Astrocyte of the spinal cord (primary cell): Measurements from ENCODE around the gene ADARB2.

Source experiments
- DNase-seq: peaks from one replicate; pipeline ENCODE4 v3.0.0; 2011; ENCODE audit warnings: low read depth, low spot score
- H3K4me3 ChIP-seq: 2 replicates; pipeline ENCODE4 v1.5.1; 2011; ENCODE audit warnings: low read depth, mild to moderate bottlenecking, low read length, moderate library complexity
- CTCF ChIP-seq: IDR thresholded peaks from 2 replicates; pipeline ENCODE4 v1.5.1; 2012; ENCODE audit warnings: low read depth, mild to moderate bottlenecking, low read length, inconsistent platforms
- in situ Hi-C: cut with HindIII; loops from 2 replicates; pipeline ENCODE4 v1.10.0; 2017; ENCODE audit warnings: low sequenced_read_pairs

Gene ADARB2

GRCh38 chr10:1247598-1248261, 489.6 kb downstream of the ADARB2 start:
- no peak for DNase-seq
- no peak for TF ChIP-seq CTCF
- no peak overlapping the region for H3K4me3 ChIP-seq
- in situ Hi-C loops, result no loop called here

GRCh38 chr10:1244493-1244892, 492.8 kb downstream of the ADARB2 start:
- no peak for DNase-seq
- in situ Hi-C loops, result no loop called here
- TF ChIP-seq CTCF, result no peak
- H3K4me3 ChIP-seq, result no peak overlapping the region

- in situ Hi-C loops, result no loop called here
- no peak for DNase-seq
- H3K4me3 ChIP-seq, result no peak overlapping the region
- no peak for TF ChIP-seq CTCF
These were observed 493.7 kb downstream of the ADARB2 start for GRCh38 chr10:1243486-1244234.

- H3K4me3 ChIP-seq, result no peak overlapping the region
- in situ Hi-C loops, result no loop called here
These were observed 494.4 kb downstream of the ADARB2 start for GRCh38 chr10:1242975-1243374.

DNA sequence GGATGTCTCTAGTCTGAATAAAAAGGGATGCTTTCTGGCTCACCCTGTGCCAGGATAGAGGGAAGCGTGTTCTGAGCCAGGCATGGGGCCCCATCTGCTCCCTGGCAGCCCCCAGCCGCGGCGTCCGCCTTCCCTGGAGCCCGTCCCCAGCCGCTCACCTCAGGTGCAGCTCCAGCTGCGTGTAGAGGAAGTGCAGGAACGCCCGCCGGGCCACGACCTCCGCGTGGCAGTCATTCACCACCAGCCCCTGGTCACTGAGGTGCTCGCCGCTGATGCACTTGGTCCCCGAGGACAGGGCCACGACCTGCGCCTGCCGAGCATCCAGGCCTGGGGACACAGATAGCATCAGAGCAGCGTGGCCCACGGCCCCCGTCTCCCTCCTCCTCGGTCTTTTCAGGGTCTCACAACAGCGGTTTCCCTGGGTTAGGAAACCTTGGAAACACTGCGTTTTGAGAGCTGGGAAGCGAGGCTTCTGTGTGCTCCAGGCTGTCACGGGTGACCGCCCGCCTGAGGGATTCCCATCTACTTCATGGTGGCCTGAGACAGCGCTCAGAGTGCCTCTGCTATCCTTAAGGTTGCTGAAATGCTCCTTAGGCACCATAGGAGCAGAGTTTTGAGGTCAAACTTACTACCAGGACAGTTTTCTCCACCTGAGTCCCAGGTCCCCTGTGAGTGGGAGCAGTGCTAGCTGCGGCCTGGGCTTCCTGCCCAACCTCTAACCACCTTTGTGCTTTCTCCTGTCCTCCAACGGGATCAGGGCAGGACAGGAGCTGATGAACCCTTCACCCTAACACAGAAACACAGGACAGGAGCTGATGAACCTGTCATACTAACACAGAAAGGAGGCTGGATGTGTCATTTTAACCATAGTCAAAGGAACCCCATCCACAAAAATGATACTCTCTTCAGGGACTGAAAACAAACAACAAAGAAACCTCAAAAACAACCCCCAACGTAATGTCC, 495.1 kb downstream of the ADARB2 start:
- H3K4me3 ChIP-seq, result no peak overlapping the region
- in situ Hi-C loops, result no loop called here
- DNase-seq, result no peak
- no peak for TF ChIP-seq CTCF

More at GRCh38 chr10:1242975-1243374, 494.4 kb downstream of the ADARB2 start:
- no peak for TF ChIP-seq CTCF
- DNase-seq, result no peak

GRCh38 chr10:1241322-1241890, 495.9 kb downstream of the ADARB2 start:
- DNase-seq, result no peak
- in situ Hi-C loops, result no loop called here
- H3K4me3 ChIP-seq, result no peak overlapping the region
- TF ChIP-seq CTCF, result no peak
